ENCODE data around the gene GPR108.

- TF ChIP-seq CTCF (IDR thresholded peaks at IDR 0.05; ENCODE audit: low read depth, low read length) (peak; percentile 83), EZH2phosphoT487 (IDR thresholded peaks at IDR 0.05; ENCODE audit: low read depth) (no peak)
Observed at GRCh38 chr19:6753178-6754031, 16.0 kb upstream of the GPR108 start.

Data from OCI-LY3 (cell line).